MM.1S (cell line): ENCODE data around the gene FBXO42.

Experiments
- EZH2 ChIP-seq: fragments of 300-600 bp; sonication (generic); optimal IDR thresholded peaks from 2 replicates; pipeline ENCODE3; 2017; ENCODE audit warnings: low read depth, mild to moderate bottlenecking, antibody characterized with exemption, low read length, mixed read lengths
- TF ChIP-seq, protein P1 (sequence below): fragments of 300-600 bp; sonication (generic); IDR thresholded peaks from 2 replicates; pipeline ENCODE4 v1.5.1; 2016; ENCODE audit warnings: antibody characterized with exemption, low read length, mixed read lengths

- TF ChIP-seq, protein P1, sequence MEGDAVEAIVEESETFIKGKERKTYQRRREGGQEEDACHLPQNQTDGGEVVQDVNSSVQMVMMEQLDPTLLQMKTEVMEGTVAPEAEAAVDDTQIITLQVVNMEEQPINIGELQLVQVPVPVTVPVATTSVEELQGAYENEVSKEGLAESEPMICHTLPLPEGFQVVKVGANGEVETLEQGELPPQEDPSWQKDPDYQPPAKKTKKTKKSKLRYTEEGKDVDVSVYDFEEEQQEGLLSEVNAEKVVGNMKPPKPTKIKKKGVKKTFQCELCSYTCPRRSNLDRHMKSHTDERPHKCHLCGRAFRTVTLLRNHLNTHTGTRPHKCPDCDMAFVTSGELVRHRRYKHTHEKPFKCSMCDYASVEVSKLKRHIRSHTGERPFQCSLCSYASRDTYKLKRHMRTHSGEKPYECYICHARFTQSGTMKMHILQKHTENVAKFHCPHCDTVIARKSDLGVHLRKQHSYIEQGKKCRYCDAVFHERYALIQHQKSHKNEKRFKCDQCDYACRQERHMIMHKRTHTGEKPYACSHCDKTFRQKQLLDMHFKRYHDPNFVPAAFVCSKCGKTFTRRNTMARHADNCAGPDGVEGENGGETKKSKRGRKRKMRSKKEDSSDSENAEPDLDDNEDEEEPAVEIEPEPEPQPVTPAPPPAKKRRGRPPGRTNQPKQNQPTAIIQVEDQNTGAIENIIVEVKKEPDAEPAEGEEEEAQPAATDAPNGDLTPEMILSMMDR = no peak
- no peak for TF ChIP-seq EZH2
Measured at GRCh38 chr1:16398371-16398953, 46.2 kb upstream of the FBXO42 start.
